H9 (cell line): ENCODE data around the gene IGFBP1. TPM values are rescaled to one million over a fixed set of nuclear protein-coding genes. Genes with fewer than 3 reads are reported as not detected.

ENCODE experiments used
- DNase-seq: peaks from one replicate; pipeline ENCODE4 v3.0.0-alpha.2; 2017
- H2AFZ ChIP-seq: one replicate; pipeline ENCODE4 v1.6.1; 2013; ENCODE audit warnings: mild to moderate bottlenecking, low read length, control low read depth, moderate library complexity
- H2AK5ac ChIP-seq: 2 replicates; pipeline ENCODE4 v1.6.1; 2013; ENCODE audit warnings: low read length, control low read depth, mixed read lengths; ENCODE audit not compliant: insufficient read length
- H2BK120ac ChIP-seq: one replicate; pipeline ENCODE4 v1.6.1; 2013; ENCODE audit warnings: low read depth, mild to moderate bottlenecking, low read length, control low read depth, inconsistent platforms; ENCODE audit not compliant: poor library complexity, severe bottlenecking
- H2BK12ac ChIP-seq: 2 replicates; pipeline ENCODE4 v1.6.1; 2013; ENCODE audit warnings: low read length, control low read depth, mixed read lengths, low read depth; ENCODE audit not compliant: insufficient read length
- H2BK15ac ChIP-seq: 2 replicates; pipeline ENCODE4 v1.6.1; 2013; ENCODE audit warnings: low read depth, low read length, control low read depth
- H2BK20ac ChIP-seq: one replicate; pipeline ENCODE4 v1.6.1; 2013; ENCODE audit warnings: low read depth, mild to moderate bottlenecking, low read length, control low read depth, inconsistent platforms; ENCODE audit not compliant: poor library complexity, severe bottlenecking
- H2BK5ac ChIP-seq: 2 replicates; pipeline ENCODE4 v1.6.1; 2013; ENCODE audit warnings: low read length, control low read depth, mixed read lengths; ENCODE audit not compliant: insufficient read length
- H3K14ac ChIP-seq: 2 replicates; pipeline ENCODE4 v1.6.1; 2013; ENCODE audit warnings: low read length, control low read depth; ENCODE audit not compliant: insufficient read depth
- H3K18ac ChIP-seq: 2 replicates; pipeline ENCODE4 v1.6.1; 2013; ENCODE audit warnings: low read depth, mild to moderate bottlenecking, mixed read lengths, low read length, control low read depth; ENCODE audit not compliant: insufficient read length
- H3K23ac ChIP-seq: 2 replicates; pipeline ENCODE4 v1.6.1; 2013; ENCODE audit warnings: low read length, control low read depth, mixed read lengths, low read depth; ENCODE audit not compliant: insufficient read length
- H3K23me2 ChIP-seq: 2 replicates; pipeline ENCODE4 v1.6.1; 2013; ENCODE audit warnings: low read depth, mild to moderate bottlenecking, mixed read lengths, low read length, control low read depth; ENCODE audit not compliant: insufficient read length, poor library complexity, severe bottlenecking
- H3K27ac ChIP-seq: 2 replicates; pipeline ENCODE4 v1.5.1; 2013; ENCODE audit warnings: low read length, control low read depth, mixed read lengths, low read depth; ENCODE audit not compliant: insufficient read length
- H3K27me3 ChIP-seq: 2 replicates; pipeline ENCODE4 v1.6.1; 2013; ENCODE audit warnings: low read length, control low read depth, inconsistent platforms; ENCODE audit not compliant: insufficient read depth
- H3K4ac ChIP-seq: 2 replicates; pipeline ENCODE4 v1.6.1; 2013; ENCODE audit warnings: low read depth, mild to moderate bottlenecking, control low read depth, inconsistent platforms, low read length, moderate library complexity
- H3K4me1 ChIP-seq: 2 replicates; pipeline ENCODE4 v1.6.1; 2013; ENCODE audit warnings: low read length, control low read depth, inconsistent platforms; ENCODE audit not compliant: insufficient read depth
- H3K4me2 ChIP-seq: 2 replicates; pipeline ENCODE4 v1.6.1; 2013; ENCODE audit warnings: low read length, control low read depth, mixed read lengths; ENCODE audit not compliant: insufficient read length, insufficient read depth
- H3K56ac ChIP-seq: 2 replicates; pipeline ENCODE4 v1.6.1; 2013; ENCODE audit warnings: low read depth, mild to moderate bottlenecking, mixed read lengths, low read length, control low read depth; ENCODE audit not compliant: insufficient read length
- H3K79me1 ChIP-seq: 2 replicates; pipeline ENCODE4 v1.6.1; 2013; ENCODE audit warnings: low read depth, mild to moderate bottlenecking, moderate library complexity, low read length, control low read depth, inconsistent platforms; ENCODE audit not compliant: insufficient read depth, poor library complexity, severe bottlenecking
- H3K79me2 ChIP-seq: 2 replicates; pipeline ENCODE4 v1.6.1; 2013; ENCODE audit warnings: low read length, control low read depth, inconsistent platforms; ENCODE audit not compliant: insufficient read depth
- H3K9ac ChIP-seq: 2 replicates; pipeline ENCODE4 v1.6.1; 2013; ENCODE audit warnings: low read length, control low read depth, mixed read lengths; ENCODE audit not compliant: insufficient read length; ENCODE audit errors: extremely low read depth
- H3K9me3 ChIP-seq: one replicate; pipeline ENCODE4 v1.6.1; 2013; ENCODE audit warnings: low read depth, low read length, inconsistent platforms; ENCODE audit not compliant: control insufficient read depth
- H3T11ph ChIP-seq: one replicate; pipeline ENCODE4 v1.6.1; 2013; ENCODE audit warnings: mild to moderate bottlenecking, low read length, control low read depth, inconsistent platforms
- H4K20me1 ChIP-seq: one replicate; pipeline ENCODE4 v1.6.1; 2013; ENCODE audit not compliant: control insufficient read depth, insufficient read length, insufficient read depth
- H4K5ac ChIP-seq: 2 replicates; pipeline ENCODE4 v1.6.1; 2013; ENCODE audit warnings: low read depth, mild to moderate bottlenecking, mixed read lengths, low read length, control low read depth; ENCODE audit not compliant: insufficient read length
- H4K8ac ChIP-seq: replicated peaks from 2 replicates; pipeline ENCODE4 v1.6.1; 2013; ENCODE audit warnings: low read length, control low read depth, mixed read lengths, low read depth; ENCODE audit not compliant: insufficient read length
- H4K91ac ChIP-seq: 2 replicates; pipeline ENCODE4 v1.6.1; 2013; ENCODE audit warnings: low read depth, mild to moderate bottlenecking, moderate library complexity, mixed read lengths, low read length, control low read depth; ENCODE audit not compliant: insufficient read length
- H3K27ac Mint-ChIP-seq, 3 experiments: 2 replicates in 2 of 3; 3 replicates in 1 of 3; pipeline ENCODE4 v1.8.0; 2020 to 2021; ENCODE audit warnings: mixed read lengths in 3 of 3, mild to moderate bottlenecking in 1 of 3, moderate library complexity in 1 of 3
- H3K27me3 Mint-ChIP-seq: 2 replicates; pipeline ENCODE4 v1.8.0; 2021; ENCODE audit warnings: low read depth, mild to moderate bottlenecking, moderate library complexity, mixed read lengths
- H3K36me3 Mint-ChIP-seq, 3 experiments: 2 replicates in 2 of 3; 3 replicates in 1 of 3; pipeline ENCODE4 v1.8.0; 2020 to 2021; ENCODE audit warnings: low read depth in 3 of 3, mixed read lengths in 3 of 3; ENCODE audit not compliant: insufficient read depth in 1 of 3
- H3K4me1 Mint-ChIP-seq, 2 experiments: 2 replicates each; pipeline ENCODE4 v1.8.0; 2020; ENCODE audit warnings: mixed read lengths in 2 of 2
- H3K4me3 Mint-ChIP-seq, 2 experiments: 2 replicates in 1 of 2; 3 replicates in 1 of 2; pipeline ENCODE4 v1.8.0; 2020 to 2021; ENCODE audit warnings: mild to moderate bottlenecking in 2 of 2, mixed read lengths in 2 of 2, moderate library complexity in 1 of 2
- H3K9me3 Mint-ChIP-seq, 2 experiments: 2 replicates in 1 of 2; 3 replicates in 1 of 2; pipeline ENCODE4 v1.8.0; 2020; ENCODE audit warnings: mild to moderate bottlenecking in 2 of 2, mixed read lengths in 2 of 2, moderate library complexity in 1 of 2
- WGBS: extraction: QIAGEN DNeasy Blood & Tissue Kit; methylation state at CpG from one replicate; pipeline ENCODE4 v1.1.7; 2013; ENCODE audit warnings: missing lambda C conversion rate, low lambda C conversion rate, mixed read lengths; ENCODE audit not compliant: insufficient read length; ENCODE audit errors: extremely low coverage; 5-methylcytosine and 5-hydroxymethylcytosine counted together
- total RNA-seq: library from RNA; stranded (reverse); gene quantifications from 2 replicates; pipeline ENCODE4 v1.2.1, GENCODE V29; 2021
- TF ChIP-seq, protein P1 (sequence below): fragments of 200-600 bp; sonication (generic); conservative IDR thresholded peaks from 3 replicates; pipeline ENCODE4 v1.8.0; 2021; ENCODE audit warnings: antibody characterized with exemption, mild to moderate bottlenecking

Gene IGFBP1
- total RNA-seq, 1 experiment from 2014 or later: not detected

DNA sequence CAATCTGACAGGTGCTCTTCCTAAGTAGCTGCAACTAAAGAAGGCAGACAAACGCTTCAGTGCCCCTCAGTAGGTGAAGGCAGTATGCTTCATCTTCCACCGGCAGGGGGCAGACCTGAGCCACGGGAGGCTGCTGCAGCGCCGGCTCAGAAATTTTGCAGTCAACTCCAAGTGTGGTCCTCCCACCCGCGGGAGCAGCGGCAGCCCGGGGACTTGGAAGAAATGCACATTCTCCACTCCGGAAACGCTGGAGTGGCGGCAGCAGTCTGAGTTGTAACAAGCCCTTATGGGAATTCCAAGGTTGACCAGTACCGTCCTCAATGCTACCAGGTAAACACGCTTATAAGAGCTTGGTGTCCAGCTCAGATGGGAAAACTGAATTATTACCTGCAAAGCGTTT, 29.4 kb downstream of the IGFBP1 start:
- Histone ChIP-seq H3K56ac (no peak overlapping the region), H3K23me2 (peaks cover 12% of the 10 kb centered on the region), H4K5ac (no peak overlapping the region), H3K18ac (no peak overlapping the region), H3K27me3 (peaks cover 31% of the 10 kb centered on the region; the same call in 1 of the 2 replicates), H3K14ac (no peak overlapping the region), H3K79me2 (no peaks in the 10 kb centered on the region), H3K9me3 (no peaks in the 10 kb centered on the region), H3K4me2 (peak overlapping the region; percentile 30), H4K20me1 (no peaks in the 10 kb centered on the region), H2BK120ac (no peak overlapping the region), H4K91ac (no peak overlapping the region), H4K8ac (no peak overlapping the region), H3K27ac (no peak overlapping the region), H2AK5ac (no peak overlapping the region), H3T11ph (no peak overlapping the region), H2BK5ac (no peak overlapping the region), H3K23ac (no peak overlapping the region), H2BK12ac (no peak overlapping the region), H2BK15ac (no peak overlapping the region), H3K4ac (no peak overlapping the region), H2BK20ac (no peak overlapping the region), H3K79me1 (no peaks in the 10 kb centered on the region), H3K4me1 (no peaks in the 10 kb centered on the region), H3K9ac (no peak overlapping the region), H2AFZ (no peak overlapping the region)
- Mint-ChIP-seq H3K4me3 (no peak overlapping the region), H3K36me3 (peaks cover 0 to 18% (median 2%) of the 10 kb centered on the region in 3 experiments; a peak in 2 of 7 replicates), H3K27ac (no peak overlapping the region), H3K4me1 (peaks cover 15 to 27% of the 10 kb centered on the region in 2 experiments), H3K27me3 (peaks cover 65% of the 10 kb centered on the region), H3K9me3 (no peaks in the 10 kb centered on the region; a peak in 2 of 5 replicates)
- TF ChIP-seq, protein P1, sequence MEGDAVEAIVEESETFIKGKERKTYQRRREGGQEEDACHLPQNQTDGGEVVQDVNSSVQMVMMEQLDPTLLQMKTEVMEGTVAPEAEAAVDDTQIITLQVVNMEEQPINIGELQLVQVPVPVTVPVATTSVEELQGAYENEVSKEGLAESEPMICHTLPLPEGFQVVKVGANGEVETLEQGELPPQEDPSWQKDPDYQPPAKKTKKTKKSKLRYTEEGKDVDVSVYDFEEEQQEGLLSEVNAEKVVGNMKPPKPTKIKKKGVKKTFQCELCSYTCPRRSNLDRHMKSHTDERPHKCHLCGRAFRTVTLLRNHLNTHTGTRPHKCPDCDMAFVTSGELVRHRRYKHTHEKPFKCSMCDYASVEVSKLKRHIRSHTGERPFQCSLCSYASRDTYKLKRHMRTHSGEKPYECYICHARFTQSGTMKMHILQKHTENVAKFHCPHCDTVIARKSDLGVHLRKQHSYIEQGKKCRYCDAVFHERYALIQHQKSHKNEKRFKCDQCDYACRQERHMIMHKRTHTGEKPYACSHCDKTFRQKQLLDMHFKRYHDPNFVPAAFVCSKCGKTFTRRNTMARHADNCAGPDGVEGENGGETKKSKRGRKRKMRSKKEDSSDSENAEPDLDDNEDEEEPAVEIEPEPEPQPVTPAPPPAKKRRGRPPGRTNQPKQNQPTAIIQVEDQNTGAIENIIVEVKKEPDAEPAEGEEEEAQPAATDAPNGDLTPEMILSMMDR: peak; percentile 93
- WGBS: no CpG with 5 or more reads among the region's 15 CpGs
- DNase-seq: peak; percentile 75
